Panc1 (cell line): ENCODE measurements around the gene PRRT3. TPM values are rescaled to one million over a fixed set of nuclear protein-coding genes. Genes with fewer than 3 reads are reported as not detected.
A peak's percentile ranks its signal among the peaks of the same experiment; 100 is the strongest.

Experiments
- ATAC-seq: fragments of 200-7000 bp; cut with Tn5 transposase; 2 replicates; pipeline ENCODE4 v1.9.1; 2020; ENCODE audit warnings: mild to moderate bottlenecking, moderate library complexity
- BruUV-seq: library from RNA; stranded (reverse); fragments of 400-500 nt; replicated peaks from 2 replicates; lab custom pipeline; 2021; lab: Mats Ljungman, UMichigan
- CTCF ChIA-PET: fragments of 300-600 bp; sonication (Branson Sonifier 250); formaldehyde crosslinking; loops from one replicate; lab custom pipeline; 2022; ENCODE audit warnings: antibody characterized with exemption; lab: Charles Lee
- POLR2A ChIA-PET: fragments of 300-600 bp; sonication (Branson Sonifier 250); formaldehyde crosslinking; loops from one replicate; lab custom pipeline; 2022; ENCODE audit warnings: antibody characterized with exemption; lab: Charles Lee
- DNase-seq: peaks from one replicate; pipeline ENCODE4 v3.0.0-alpha.2; 2010; ENCODE audit warnings: low read depth, low spot score
- H3K27ac ChIP-seq: 2 replicates; pipeline ENCODE4 v1.5.1; 2011; ENCODE audit warnings: mild to moderate bottlenecking, low read length, inconsistent platforms
- H3K27me3 ChIP-seq: fragments of 200-500 bp; sonication (Bioruptor generic); 2 replicates; pipeline ENCODE4 v1.6.0; 2014; ENCODE audit warnings: low read length, inconsistent platforms; ENCODE audit not compliant: control insufficient read depth, insufficient read depth
- H3K36me3 ChIP-seq: fragments of 200-500 bp; sonication (Bioruptor generic); 2 replicates; pipeline ENCODE4 v1.5.1; 2014; ENCODE audit warnings: inconsistent platforms, mild to moderate bottlenecking, low read length, moderate library complexity; ENCODE audit not compliant: control insufficient read depth, insufficient read depth
- H3K4me1 ChIP-seq: 2 replicates; pipeline ENCODE4 v1.5.1; 2011; ENCODE audit warnings: inconsistent platforms, mild to moderate bottlenecking, low read length, moderate library complexity; ENCODE audit not compliant: control insufficient read depth, insufficient read depth
- H3K4me3 ChIP-seq, 2 experiments: 2 replicates each; pipeline ENCODE4 v1.5.1; 2011 to 2012; ENCODE audit warnings: low read depth in 2 of 2, low read length in 2 of 2, mild to moderate bottlenecking in 2 of 2, inconsistent platforms in 1 of 2, moderate library complexity in 1 of 2
- H3K9me3 ChIP-seq: fragments of 200-500 bp; sonication (Bioruptor generic); 2 replicates; pipeline ENCODE4 v1.5.1; 2014; ENCODE audit warnings: low read depth, mild to moderate bottlenecking, inconsistent platforms, low read length, moderate library complexity; ENCODE audit not compliant: control insufficient read depth, insufficient read depth
- POLR2AphosphoS5 ChIP-seq: IDR thresholded peaks from 2 replicates; pipeline ENCODE4 v1.6.1; 2012; ENCODE audit warnings: mild to moderate bottlenecking, low read depth, low read length, moderate library complexity
- SIN3A ChIP-seq: IDR thresholded peaks from 2 replicates; pipeline ENCODE4 v1.6.1; 2012; ENCODE audit warnings: low read depth, mild to moderate bottlenecking, low read length, moderate library complexity, borderline replicate concordance; ENCODE audit not compliant: insufficient read depth
- TCF7L2 ChIP-seq: IDR thresholded peaks from 2 replicates; pipeline ENCODE4 v1.6.1; 2011; ENCODE audit warnings: mild to moderate bottlenecking, low read depth, low read length, inconsistent platforms
- in situ Hi-C: cut with HindIII; loops from 2 replicates; pipeline ENCODE4 v1.10.0; 2016; ENCODE audit warnings: low sequenced_read_pairs, low pct_unique_long_range_greater_than_20kb
- intact Hi-C: fragments of 100-400 bp; cut with micrococcal nuclease; formaldehyde crosslinking; loops from one replicate; pipeline ENCODE4 v1.10.0; 2022; ENCODE audit not compliant: unreplicated experiment
- total RNA-seq: library from RNA; stranded (reverse); gene quantifications from one replicate; pipeline ENCODE4 v1.2.1, GENCODE V29; 2021; ENCODE audit not compliant: unreplicated experiment
- TF ChIP-seq, protein P1 (sequence below): fragments of 450-650 bp; IDR thresholded peaks from 2 replicates; pipeline ENCODE4 v1.5.1; 2017; ENCODE audit warnings: mild to moderate bottlenecking
- TF ChIP-seq, protein P2 (sequence below), 2 experiments: IDR thresholded peaks; 2 replicates each; pipeline ENCODE4 v1.6.1; 2011 to 2012; ENCODE audit warnings: low read depth in 2 of 2, control low read depth in 1 of 2, low read length in 1 of 2, mild to moderate bottlenecking in 1 of 2, moderate library complexity in 1 of 2; ENCODE audit not compliant: insufficient read depth in 1 of 2

Gene PRRT3
- total RNA-seq, 1 experiment from 2014 or later: 1.1 TPM

DNA sequence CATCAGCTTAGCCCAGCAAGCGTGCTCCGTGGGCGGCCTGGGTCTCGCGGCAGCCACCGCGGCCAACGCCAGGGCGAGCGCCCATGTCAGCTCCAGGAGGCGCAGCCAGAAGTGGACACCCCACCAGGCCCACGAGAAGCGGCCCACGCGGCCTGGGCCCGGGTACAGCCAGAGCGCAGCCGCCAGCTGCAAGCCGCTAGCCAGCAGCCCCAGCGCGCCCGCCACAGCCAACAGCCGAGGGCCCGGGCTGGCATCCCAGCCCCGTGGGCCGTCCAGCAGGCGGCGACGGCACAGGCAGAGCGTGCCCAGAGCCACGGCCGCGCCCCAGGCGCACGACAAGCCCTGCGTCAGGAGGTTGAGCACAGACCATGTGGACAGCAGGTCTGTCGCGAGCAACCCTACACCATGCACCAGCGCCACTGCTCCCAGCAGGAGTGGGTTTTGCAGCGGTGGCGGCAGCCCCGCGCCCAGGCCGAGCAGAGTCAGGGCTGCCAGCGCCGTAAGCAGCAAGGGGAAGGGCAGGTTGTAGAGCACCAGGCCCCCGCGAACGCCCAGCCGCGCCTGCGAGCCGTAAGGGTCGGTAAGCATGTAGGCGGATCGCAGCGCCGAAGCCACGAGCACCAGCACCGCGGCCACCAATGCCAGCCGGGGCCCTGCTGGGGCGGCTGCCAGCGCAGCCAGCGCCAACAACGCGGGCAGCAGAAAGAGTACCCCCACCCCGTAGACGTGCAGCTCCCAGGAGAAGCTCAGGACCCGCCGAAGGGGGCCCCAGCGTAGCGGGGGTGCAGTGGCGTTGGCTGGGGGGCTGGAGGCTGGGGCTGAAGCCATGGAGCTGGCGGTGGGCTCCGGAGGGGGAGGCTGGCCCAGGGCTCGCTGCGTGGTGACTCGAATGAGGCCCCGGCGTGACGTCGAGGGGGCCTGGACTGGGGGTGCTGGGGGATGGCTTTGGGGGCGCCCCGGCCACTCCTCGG is 4.9 kb downstream of the PRRT3 start:
- TF ChIP-seq, protein P1, sequence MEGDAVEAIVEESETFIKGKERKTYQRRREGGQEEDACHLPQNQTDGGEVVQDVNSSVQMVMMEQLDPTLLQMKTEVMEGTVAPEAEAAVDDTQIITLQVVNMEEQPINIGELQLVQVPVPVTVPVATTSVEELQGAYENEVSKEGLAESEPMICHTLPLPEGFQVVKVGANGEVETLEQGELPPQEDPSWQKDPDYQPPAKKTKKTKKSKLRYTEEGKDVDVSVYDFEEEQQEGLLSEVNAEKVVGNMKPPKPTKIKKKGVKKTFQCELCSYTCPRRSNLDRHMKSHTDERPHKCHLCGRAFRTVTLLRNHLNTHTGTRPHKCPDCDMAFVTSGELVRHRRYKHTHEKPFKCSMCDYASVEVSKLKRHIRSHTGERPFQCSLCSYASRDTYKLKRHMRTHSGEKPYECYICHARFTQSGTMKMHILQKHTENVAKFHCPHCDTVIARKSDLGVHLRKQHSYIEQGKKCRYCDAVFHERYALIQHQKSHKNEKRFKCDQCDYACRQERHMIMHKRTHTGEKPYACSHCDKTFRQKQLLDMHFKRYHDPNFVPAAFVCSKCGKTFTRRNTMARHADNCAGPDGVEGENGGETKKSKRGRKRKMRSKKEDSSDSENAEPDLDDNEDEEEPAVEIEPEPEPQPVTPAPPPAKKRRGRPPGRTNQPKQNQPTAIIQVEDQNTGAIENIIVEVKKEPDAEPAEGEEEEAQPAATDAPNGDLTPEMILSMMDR: peak; percentile 38
- TF ChIP-seq SIN3A: peak; percentile 69; the same call in 1 of the 2 replicates
- peak; percentile 50; the same call in 1 of the 2 replicates for TF ChIP-seq POLR2AphosphoS5
- TF ChIP-seq, protein P2, sequence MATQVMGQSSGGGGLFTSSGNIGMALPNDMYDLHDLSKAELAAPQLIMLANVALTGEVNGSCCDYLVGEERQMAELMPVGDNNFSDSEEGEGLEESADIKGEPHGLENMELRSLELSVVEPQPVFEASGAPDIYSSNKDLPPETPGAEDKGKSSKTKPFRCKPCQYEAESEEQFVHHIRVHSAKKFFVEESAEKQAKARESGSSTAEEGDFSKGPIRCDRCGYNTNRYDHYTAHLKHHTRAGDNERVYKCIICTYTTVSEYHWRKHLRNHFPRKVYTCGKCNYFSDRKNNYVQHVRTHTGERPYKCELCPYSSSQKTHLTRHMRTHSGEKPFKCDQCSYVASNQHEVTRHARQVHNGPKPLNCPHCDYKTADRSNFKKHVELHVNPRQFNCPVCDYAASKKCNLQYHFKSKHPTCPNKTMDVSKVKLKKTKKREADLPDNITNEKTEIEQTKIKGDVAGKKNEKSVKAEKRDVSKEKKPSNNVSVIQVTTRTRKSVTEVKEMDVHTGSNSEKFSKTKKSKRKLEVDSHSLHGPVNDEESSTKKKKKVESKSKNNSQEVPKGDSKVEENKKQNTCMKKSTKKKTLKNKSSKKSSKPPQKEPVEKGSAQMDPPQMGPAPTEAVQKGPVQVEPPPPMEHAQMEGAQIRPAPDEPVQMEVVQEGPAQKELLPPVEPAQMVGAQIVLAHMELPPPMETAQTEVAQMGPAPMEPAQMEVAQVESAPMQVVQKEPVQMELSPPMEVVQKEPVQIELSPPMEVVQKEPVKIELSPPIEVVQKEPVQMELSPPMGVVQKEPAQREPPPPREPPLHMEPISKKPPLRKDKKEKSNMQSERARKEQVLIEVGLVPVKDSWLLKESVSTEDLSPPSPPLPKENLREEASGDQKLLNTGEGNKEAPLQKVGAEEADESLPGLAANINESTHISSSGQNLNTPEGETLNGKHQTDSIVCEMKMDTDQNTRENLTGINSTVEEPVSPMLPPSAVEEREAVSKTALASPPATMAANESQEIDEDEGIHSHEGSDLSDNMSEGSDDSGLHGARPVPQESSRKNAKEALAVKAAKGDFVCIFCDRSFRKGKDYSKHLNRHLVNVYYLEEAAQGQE (IDR thresholded peaks at IDR 0.05; ENCODE audit: insufficient read depth in 1 of 2, low read depth in 2 of 2, low read length in 1 of 2): no peak; a peak in 1 of 4 replicates
- no peak for TF ChIP-seq TCF7L2
- POLR2A ChIA-PET: interaction anchor here (0.6 to 0.7 kb wide), 2 partner anchors 76 to 208 kb away, joined by 3 to 5 read pairs; no protein-coding TSS in a partner anchor
- H3K36me3 ChIP-seq: no peaks in the 10 kb centered on the region
- intact Hi-C loops (no loop called here), in situ Hi-C loops (no loop called here)
- no peaks in the 10 kb centered on the region for H3K27me3 ChIP-seq
- H3K4me1 ChIP-seq: no peaks in the 10 kb centered on the region
- DNase-seq (no peak), ATAC-seq (peak; percentile 89)
- no peaks in the 10 kb centered on the region for H3K9me3 ChIP-seq
- BruUV-seq: no TSS peak
- peak overlapping the region; percentile 58 to 70 for H3K4me3 ChIP-seq
- H3K27ac ChIP-seq: peak overlapping the region; percentile 69
- CTCF ChIA-PET: interaction anchor here (1.2 to 1.7 kb wide), 3 partner anchors 14 to 103 kb away, joined by 3 to 16 read pairs (median 7); partner anchors contain the start of genes CRELD1 and RPUSD3

DNA sequence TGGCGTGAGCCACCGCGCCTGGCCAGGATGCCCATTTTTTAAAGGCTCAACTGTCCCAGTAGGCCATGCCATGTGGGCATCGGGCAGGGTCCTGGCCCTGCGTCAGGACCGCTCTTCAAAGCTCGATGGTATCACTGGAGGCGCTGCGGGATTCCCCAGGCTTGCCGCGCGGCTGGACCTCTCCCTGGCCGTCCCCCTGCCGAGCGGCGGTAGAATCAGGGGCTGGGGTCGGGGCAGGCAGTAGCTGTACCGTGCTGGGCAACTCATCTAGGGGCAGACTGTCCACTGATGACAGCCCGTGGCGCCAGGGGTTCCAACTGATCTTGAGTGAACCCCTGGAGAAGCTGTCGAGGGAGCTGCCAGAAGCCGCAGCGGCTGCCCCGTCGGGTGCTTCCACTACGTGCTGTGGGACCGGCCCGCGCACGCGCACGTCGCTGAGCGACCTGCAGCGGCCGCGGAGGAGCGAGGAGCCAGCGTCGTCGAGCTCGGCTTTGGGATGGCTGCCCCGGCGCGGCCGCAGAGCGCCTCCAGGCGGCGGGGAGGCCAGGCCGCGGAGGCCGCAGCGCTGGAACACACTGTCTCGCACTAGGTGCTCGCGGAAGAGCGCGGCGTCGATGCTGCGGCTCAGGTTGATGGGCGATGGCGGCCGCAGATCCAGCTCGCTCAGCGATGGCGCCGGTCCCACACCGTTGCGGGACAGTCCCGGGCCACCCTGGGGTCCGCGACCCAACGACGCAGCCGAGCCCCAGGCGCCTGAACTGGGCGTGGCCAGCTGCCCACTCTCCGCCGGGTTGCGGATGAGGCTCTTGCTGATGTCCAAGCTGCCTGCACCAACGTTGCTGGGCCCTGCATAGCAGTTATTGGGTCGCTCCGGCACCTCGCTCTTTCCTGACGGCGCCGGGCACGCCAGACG is 5.8 kb downstream of the PRRT3 start:
- peak; percentile 90 for ATAC-seq
- Histone ChIP-seq H3K27me3 (no peaks in the 10 kb centered on the region), H3K4me1 (no peaks in the 10 kb centered on the region), H3K36me3 (no peaks in the 10 kb centered on the region), H3K27ac (peak overlapping the region; percentile 83), H3K9me3 (no peaks in the 10 kb centered on the region), H3K4me3 (peak overlapping the region; percentile 58 to 70)
- ChIA-PET CTCF (interaction anchor here (1.0 to 1.7 kb wide), 4 partner anchors 13 to 143 kb away, joined by 3 to 16 read pairs (median 5); partner anchors contain the start of genes CRELD1 and RPUSD3), POLR2A (interaction anchor here (0.6 to 0.8 kb wide), 3 partner anchors 58 to 209 kb away, joined by 3 to 5 read pairs (median 3); no protein-coding TSS in a partner anchor)
- in situ Hi-C loops: no loop called here
- BruUV-seq: no TSS peak
- peak; percentile 78; the same call in 1 of the 2 replicates for TF ChIP-seq POLR2AphosphoS5
- peak; percentile 50; the same call in 1 of the 2 replicates for TF ChIP-seq SIN3A
- TF ChIP-seq, protein P1: peak; percentile 88
- TF ChIP-seq TCF7L2: no peak
- TF ChIP-seq, protein P2 (IDR thresholded peaks at IDR 0.05; ENCODE audit: insufficient read depth in 1 of 2, low read depth in 2 of 2, low read length in 1 of 2): peak in 1 of 2 experiments; percentile 23; a peak in 2 of 4 replicates
- intact Hi-C loops: no loop called here
- no peak for DNase-seq
